ENCODE results near the gene KLK6.

GRCh38 chr19:50979758-50980157 lies 10.4 kb upstream of the KLK6 start:
- no peak for TF ChIP-seq POLR2A (IDR thresholded peaks at IDR 0.05)
- TF ChIP-seq CTCF (IDR thresholded peaks at IDR 0.05) = no peak

Measured in testis (tissue), 2 donors.